ENCODE measurements around the gene AIDA. TPM values are rescaled to one million over a fixed set of nuclear protein-coding genes. Genes with fewer than 3 reads are reported as not detected.
A peak's percentile ranks its signal among the peaks of the same experiment; 100 is the strongest.

Gene AIDA
- total RNA-seq, 1 experiment from 2014 or later = 92.8 TPM

GRCh38 chr1:222641269-222641948 is 70.9 kb downstream of the AIDA start:
- WGBS (ENCODE audit: extremely low coverage, insufficient read length, low lambda C conversion rate) = no CpG with 5 or more reads among the region's 5 CpGs
- no peak overlapping the region for H2BK20ac ChIP-seq (ENCODE audit: low read depth, low read length, poor library complexity, severe bottlenecking)
- no peak overlapping the region for H2BK120ac ChIP-seq (ENCODE audit: low read depth, low read length, poor library complexity, severe bottlenecking)
- no peak overlapping the region for H3K56ac ChIP-seq (ENCODE audit: insufficient read length, low read depth, low read length)
- peaks cover 2% of the 10 kb centered on the region for H3K79me1 ChIP-seq (ENCODE audit: insufficient read depth, low read depth, low read length, poor library complexity, severe bottlenecking)
- H3K4ac ChIP-seq (ENCODE audit: low read depth, low read length) = no peak overlapping the region
- H3K27me3 ChIP-seq (ENCODE audit: insufficient read depth, low read length) = no peaks in the 10 kb centered on the region
- H3K14ac ChIP-seq (ENCODE audit: insufficient read depth, low read length) = no peak overlapping the region
- Mint-ChIP-seq H3K9me3 (no peaks in the 10 kb centered on the region), H3K36me3 (ENCODE audit: insufficient read depth in 1 of 3, low read depth in 3 of 3) (peaks cover 12 to 30% (median 29%) of the 10 kb centered on the region in 3 experiments; a peak in 6 of 7 replicates), H3K4me1 (peaks cover 13 to 14% of the 10 kb centered on the region in 2 experiments), H3K4me3 (no peak overlapping the region), H3K27ac (peak overlapping the region in 1 of 3 experiments; percentile 55; a peak in 1 of 7 replicates), H3K27me3 (ENCODE audit: low read depth) (no peaks in the 10 kb centered on the region)
- H2BK5ac ChIP-seq (ENCODE audit: insufficient read length, low read length) = no peak overlapping the region
- no peak overlapping the region for H4K91ac ChIP-seq (ENCODE audit: insufficient read length, low read depth, low read length)
- H3K4me1 ChIP-seq (ENCODE audit: insufficient read depth, low read length) = no peaks in the 10 kb centered on the region; the same call in 1 of the 2 replicates
- no peak for DNase-seq
- H4K8ac ChIP-seq (replicated peaks; ENCODE audit: insufficient read length, low read depth, low read length) = no peak overlapping the region
- no peak overlapping the region for H3K27ac ChIP-seq (ENCODE audit: insufficient read length, low read depth, low read length)
- no peaks in the 10 kb centered on the region for H3K79me2 ChIP-seq (ENCODE audit: insufficient read depth, low read length)
- TF ChIP-seq CTCF (conservative IDR thresholded peaks at IDR 0.05) = no peak
- no peak overlapping the region for H3K4me2 ChIP-seq (ENCODE audit: insufficient read depth, insufficient read length, low read length)
- no peak overlapping the region for H3K23ac ChIP-seq (ENCODE audit: insufficient read length, low read depth, low read length)
- H2AFZ ChIP-seq (ENCODE audit: low read length) = no peak overlapping the region
- H4K5ac ChIP-seq (ENCODE audit: insufficient read length, low read depth, low read length) = no peak overlapping the region
- H2AK5ac ChIP-seq (ENCODE audit: insufficient read length, low read length) = no peak overlapping the region
- no peak overlapping the region for H3K9ac ChIP-seq (ENCODE audit: extremely low read depth, insufficient read length, low read length)
- no peak overlapping the region for H2BK12ac ChIP-seq (ENCODE audit: insufficient read length, low read depth, low read length)
- no peak overlapping the region for H3K18ac ChIP-seq (ENCODE audit: insufficient read length, low read depth, low read length)
- H3T11ph ChIP-seq (ENCODE audit: low read length) = no peak overlapping the region
- no peaks in the 10 kb centered on the region for H3K9me3 ChIP-seq (ENCODE audit: control insufficient read depth, low read depth, low read length)
- H4K20me1 ChIP-seq (ENCODE audit: control insufficient read depth, insufficient read depth, insufficient read length) = no peaks in the 10 kb centered on the region
- H3K23me2 ChIP-seq (ENCODE audit: insufficient read length, low read depth, low read length, poor library complexity, severe bottlenecking) = peaks cover 12% of the 10 kb centered on the region
- H2BK15ac ChIP-seq (ENCODE audit: low read depth, low read length) = no peak overlapping the region

All from H9 (cell line).